ENCODE measurements around the gene CCNJL.

The CCNJL gene

GRCh38 chr5:160356550-160357347 is 44.4 kb upstream of the CCNJL start:
- no peak for TF ChIP-seq CTCF (IDR thresholded peaks at IDR 0.05; ENCODE audit: extremely low read depth, missing control alignments)
- DNase-seq (ENCODE audit: low spot score): no peak

- TF ChIP-seq CTCF (IDR thresholded peaks at IDR 0.05; ENCODE audit: extremely low read depth, missing control alignments): no peak
- DNase-seq (ENCODE audit: low spot score): no peak
Observed at GRCh38 chr5:160354666-160355065, 42.3 kb upstream of the CCNJL start.

GRCh38 chr5:160353379-160353778 is 41.0 kb upstream of the CCNJL start:
- DNase-seq (ENCODE audit: low spot score): no peak
- no peak for TF ChIP-seq CTCF (IDR thresholded peaks at IDR 0.05; ENCODE audit: extremely low read depth, missing control alignments)

GRCh38 chr5:160352308-160352707 is 39.9 kb upstream of the CCNJL start:
- no peak for TF ChIP-seq CTCF (IDR thresholded peaks at IDR 0.05; ENCODE audit: extremely low read depth, missing control alignments)
- no peak for DNase-seq (ENCODE audit: low spot score)

GRCh38 chr5:160349935-160350303 is 37.6 kb upstream of the CCNJL start:
- no peak for DNase-seq (ENCODE audit: low spot score)
- no peak for TF ChIP-seq CTCF (IDR thresholded peaks at IDR 0.05; ENCODE audit: extremely low read depth, missing control alignments)

GRCh38 chr5:160349249-160349934 is 37.0 kb upstream of the CCNJL start:
- DNase-seq (ENCODE audit: low spot score): no peak

More at GRCh38 chr5:160349249-160349934, 37.0 kb upstream of the CCNJL start:
- TF ChIP-seq CTCF (IDR thresholded peaks at IDR 0.05; ENCODE audit: extremely low read depth, missing control alignments): no peak
